T-helper 17 cell (primary cell): ENCODE data around the gene FAIM. TPM values are rescaled to one million over a fixed set of nuclear protein-coding genes. Genes with fewer than 3 reads are reported as not detected.
A peak's percentile ranks its signal among the peaks of the same experiment; 100 is the strongest.
"Not testable (repeated sequence)": the region's sequence is repeated elsewhere in the genome, so short reads cannot be mapped to it uniquely, and the experiment has no call there.

Source experiments
- ATAC-seq: fragments of 150-1000 bp; cut with Tn5 transposase; 2 replicates; pipeline ENCODE4 v1.10.0; 2021; ENCODE audit warnings: mild to moderate bottlenecking, moderate library complexity
- DNase-seq, 3 donors: peaks; one replicate each; pipeline versions ENCODE4 v3.0.0 to v3.0.0-alpha.2; 2020 to 2021
- H3K9me3 ChIP-seq: one replicate; pipeline ENCODE4 v1.7.0; 2013; ENCODE audit warnings: low read length, mild to moderate bottlenecking; ENCODE audit not compliant: control insufficient read depth, poor library complexity, severe bottlenecking
- H3K27ac Mint-ChIP-seq: one replicate; pipeline ENCODE4 v1.8.0; 2022; ENCODE audit warnings: mild to moderate bottlenecking, moderate library complexity, mixed read lengths
- H3K27me3 Mint-ChIP-seq: one replicate; pipeline ENCODE4 v1.8.0; 2022; ENCODE audit warnings: mixed read lengths
- H3K36me3 Mint-ChIP-seq: one replicate; pipeline ENCODE4 v1.8.0; 2022; ENCODE audit warnings: low read depth, mixed read lengths
- H3K4me1 Mint-ChIP-seq: one replicate; pipeline ENCODE4 v1.8.0; 2022; ENCODE audit warnings: mild to moderate bottlenecking, mixed read lengths
- H3K4me3 Mint-ChIP-seq: one replicate; pipeline ENCODE4 v1.8.0; 2022; ENCODE audit warnings: mild to moderate bottlenecking, moderate library complexity, mixed read lengths
- total RNA-seq, 4 donors: library from RNA in 2 of 4; stranded (reverse) in 2 of 4; gene quantifications; one replicate each; pipeline ENCODE4 v1.2.3 and lab custom pipeline; 2022 to 2026

The FAIM gene, protein sequence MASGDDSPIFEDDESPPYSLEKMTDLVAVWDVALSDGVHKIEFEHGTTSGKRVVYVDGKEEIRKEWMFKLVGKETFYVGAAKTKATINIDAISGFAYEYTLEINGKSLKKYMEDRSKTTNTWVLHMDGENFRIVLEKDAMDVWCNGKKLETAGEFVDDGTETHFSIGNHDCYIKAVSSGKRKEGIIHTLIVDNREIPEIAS
- 1 to 10 TPM; 2.1 to 2.2 TPM for total RNA-seq
- total RNA-seq (lab: John Stamatoyannopoulos, UW), result 2.1 to 3.6 reads per million in 2 donors

DNA sequence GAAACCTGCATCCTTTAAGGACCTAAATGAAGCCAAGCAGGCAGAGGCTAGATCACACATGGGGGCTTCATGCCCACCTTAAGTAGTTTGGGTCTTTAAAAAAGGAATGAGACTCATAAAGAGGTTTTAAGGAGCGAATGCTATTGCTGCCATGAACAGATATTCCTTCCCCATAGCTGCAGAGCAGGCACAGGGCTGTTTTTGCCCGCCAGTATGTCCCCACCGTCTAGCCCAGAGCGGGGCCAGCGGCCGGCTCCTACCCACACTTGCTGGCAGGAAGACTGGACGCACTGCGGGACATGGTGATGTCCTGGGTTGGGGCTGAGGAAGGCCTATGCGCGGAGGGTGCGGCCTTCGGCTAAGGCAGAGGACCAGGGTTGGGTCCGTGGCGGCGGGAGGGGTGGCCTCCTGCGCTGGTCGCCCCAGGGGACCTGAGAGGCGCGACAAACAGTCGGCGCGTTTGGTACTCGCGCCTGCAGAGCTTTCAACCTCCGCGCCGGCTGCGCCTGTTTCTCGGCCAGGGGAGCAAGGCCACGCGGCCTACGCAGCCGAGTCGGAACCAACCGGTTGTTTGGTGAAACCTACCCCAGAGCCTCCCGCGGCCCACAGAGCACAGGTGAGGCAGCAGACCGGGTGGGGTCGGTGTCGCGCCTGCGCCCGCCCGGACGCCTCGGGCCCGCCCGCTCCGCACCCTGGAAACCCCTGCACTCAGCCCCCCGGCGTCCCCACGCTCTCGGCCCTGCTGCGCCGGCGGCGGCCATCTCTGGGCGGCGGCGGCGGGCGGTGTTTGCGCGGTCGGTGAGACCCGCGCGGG is at the start of gene FAIM:
FAIM (plus strand) TSS at position 450 of the 814 bp plus-strand sequence. CDS start 10,956 bp downstream, outside the sequence.
- H3K36me3 Mint-ChIP-seq, result peaks cover 2% of the 10 kb centered on the region
- H3K4me3 Mint-ChIP-seq, result peak within 1 kb of the TSS; percentile 86
- no peaks in the 10 kb centered on the region for H3K27me3 Mint-ChIP-seq
- DNase-seq (peak; percentile 35 to 56 (median 48)), ATAC-seq (peak; percentile 82)
- H3K4me1 Mint-ChIP-seq, result peaks cover 11% of the 10 kb centered on the region
- no peaks in the 10 kb centered on the region for H3K9me3 ChIP-seq
- peak within 1 kb of the TSS; percentile 93 for H3K27ac Mint-ChIP-seq

DNA sequence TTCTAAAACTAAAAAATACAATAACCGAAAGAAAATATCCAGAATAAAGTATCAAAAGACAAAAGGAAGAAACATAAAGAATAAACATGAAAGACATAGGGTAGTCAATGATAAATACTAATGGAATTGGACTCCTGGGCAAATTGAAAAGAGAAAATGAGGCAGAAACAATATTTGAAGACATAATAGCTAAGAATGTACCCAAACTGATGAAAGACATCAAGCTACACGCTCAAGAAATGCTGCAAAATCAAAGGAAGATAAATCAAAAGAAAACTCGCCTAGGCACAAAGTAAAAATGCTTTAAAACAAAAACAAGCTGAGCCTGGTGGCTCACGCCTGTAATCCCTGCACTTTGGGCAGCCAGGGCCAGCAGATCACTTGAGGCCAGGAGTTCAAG is 49.4 kb upstream of the FAIM start:
- Mint-ChIP-seq H3K27me3 (no peaks in the 10 kb centered on the region), H3K36me3 (peaks cover 5% of the 10 kb centered on the region), H3K4me1 (no peaks in the 10 kb centered on the region), H3K27ac (no peak overlapping the region), H3K4me3 (no peak overlapping the region)
- ATAC-seq (no peak), DNase-seq (no peak)
- no peaks in the 10 kb centered on the region for H3K9me3 ChIP-seq

DNA sequence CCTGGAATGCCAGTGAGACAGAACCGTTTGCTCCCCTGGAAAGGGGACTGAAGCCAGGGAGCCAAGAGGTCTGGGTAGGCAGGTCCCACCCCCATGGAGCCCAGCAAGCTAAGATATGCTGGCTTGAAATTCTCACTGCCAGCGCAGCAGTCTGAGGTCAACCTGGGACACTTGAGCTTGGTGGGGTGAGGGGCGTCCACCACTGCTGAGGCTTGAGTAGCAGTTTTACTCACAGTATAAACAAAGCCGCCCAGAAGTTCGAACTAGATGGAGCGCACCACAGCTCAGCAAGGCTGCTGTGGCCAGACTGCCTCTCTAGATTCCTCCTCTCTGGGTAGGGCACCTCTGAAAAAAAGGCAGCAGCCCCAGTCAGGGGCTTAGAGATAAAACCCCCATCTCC is 48.1 kb upstream of the FAIM start:
- DNase-seq, result no peak
- no peaks in the 10 kb centered on the region for H3K9me3 ChIP-seq
- peaks cover 5% of the 10 kb centered on the region for H3K36me3 Mint-ChIP-seq
- H3K4me1 Mint-ChIP-seq, result no peaks in the 10 kb centered on the region
- no peak overlapping the region for H3K4me3 Mint-ChIP-seq
- H3K27ac Mint-ChIP-seq, result no peak overlapping the region
- H3K27me3 Mint-ChIP-seq, result no peaks in the 10 kb centered on the region
- no peak for ATAC-seq

DNA sequence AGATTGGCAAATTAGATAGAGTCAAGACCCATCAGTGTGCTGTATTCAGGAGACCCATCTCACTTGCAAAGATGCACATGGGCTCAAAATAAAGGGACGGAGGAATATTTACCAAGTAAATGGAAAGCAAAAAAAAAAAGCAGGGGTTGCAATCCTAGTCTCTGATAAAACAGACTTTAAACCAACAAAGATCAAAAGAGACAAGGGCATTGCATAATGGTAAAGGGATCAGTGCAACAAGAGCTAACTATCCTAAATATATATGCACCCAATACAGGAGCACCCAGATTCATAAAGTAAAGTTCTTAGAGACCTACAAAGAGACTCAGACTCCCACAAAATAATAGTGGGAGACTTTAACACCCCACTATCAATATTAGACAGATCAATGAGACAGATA is 45.7 kb upstream of the FAIM start:
- DNase-seq, H3K4me3 Mint-ChIP-seq, ATAC-seq, H3K36me3 Mint-ChIP-seq, H3K9me3 ChIP-seq, H3K27ac Mint-ChIP-seq, H3K4me1 Mint-ChIP-seq, H3K27me3 Mint-ChIP-seq: not testable (repeated sequence)

DNA sequence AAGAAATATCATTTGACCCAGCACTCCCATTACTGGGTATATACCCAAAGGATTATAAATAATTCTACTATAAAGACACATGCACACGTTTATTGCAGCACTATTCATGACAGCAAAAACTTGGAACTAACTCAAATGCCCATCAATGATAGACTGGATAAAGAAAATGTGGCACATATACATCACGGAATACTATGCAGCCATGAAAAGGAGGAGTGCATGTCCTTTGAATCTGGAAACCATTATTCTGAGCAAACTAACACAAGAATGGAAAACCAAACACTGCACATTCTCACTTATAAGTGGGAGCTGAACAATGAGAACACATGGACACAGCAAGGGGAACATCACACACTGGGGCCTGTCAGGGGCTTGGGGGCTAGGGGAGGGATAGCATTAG is 42.3 kb upstream of the FAIM start:
- not testable (repeated sequence) for H3K36me3 Mint-ChIP-seq, H3K27me3 Mint-ChIP-seq, H3K27ac Mint-ChIP-seq, DNase-seq, H3K4me1 Mint-ChIP-seq, ATAC-seq, H3K4me3 Mint-ChIP-seq, H3K9me3 ChIP-seq

DNA sequence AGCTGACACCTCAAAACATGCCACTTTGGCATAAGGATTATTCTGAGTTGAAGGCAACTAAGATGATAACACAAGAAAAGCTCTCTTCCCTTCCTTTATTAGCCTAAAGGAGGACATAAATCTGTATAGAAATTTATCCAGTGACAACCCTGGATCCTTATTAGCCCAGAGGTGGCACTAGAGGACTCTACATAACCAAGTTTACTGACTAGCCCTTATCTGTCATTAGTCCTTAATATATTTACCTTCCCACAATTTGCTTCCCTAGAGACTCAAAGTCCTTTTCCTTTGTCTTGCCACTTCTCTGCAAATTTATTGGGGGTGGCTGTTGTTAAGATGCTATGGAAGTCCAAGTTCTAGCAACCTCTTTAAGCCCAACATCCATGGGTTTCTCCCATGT is 41.2 kb upstream of the FAIM start:
- H3K9me3 ChIP-seq, result no peaks in the 10 kb centered on the region
- Mint-ChIP-seq H3K27ac (no peak overlapping the region), H3K4me3 (no peak overlapping the region), H3K4me1 (peaks cover 5% of the 10 kb centered on the region), H3K36me3 (peaks cover 6% of the 10 kb centered on the region), H3K27me3 (no peaks in the 10 kb centered on the region)
- DNase-seq, result no peak
- ATAC-seq, result no peak

DNA sequence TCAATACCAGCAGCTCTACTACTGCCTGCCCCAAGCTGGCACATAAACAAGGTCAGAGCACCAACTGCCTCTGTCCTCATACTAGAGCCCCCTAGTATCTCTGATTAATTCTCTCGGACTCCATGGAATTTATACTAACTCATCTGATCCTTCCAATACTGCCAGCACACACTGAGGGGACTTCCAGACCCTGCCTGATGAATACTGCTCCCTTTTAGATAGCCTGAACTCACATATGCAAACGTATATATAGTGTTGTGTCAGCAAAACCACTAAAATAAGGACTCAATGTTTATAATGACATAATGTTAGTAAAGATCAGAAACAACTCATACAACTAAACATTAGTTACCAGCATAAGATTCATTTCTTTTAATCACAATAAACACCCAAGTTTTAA is 39.5 kb upstream of the FAIM start:
- peaks cover 3% of the 10 kb centered on the region for H3K36me3 Mint-ChIP-seq
- H3K4me1 Mint-ChIP-seq, result peaks cover 5% of the 10 kb centered on the region
- H3K27ac Mint-ChIP-seq, result no peak overlapping the region
- no peaks in the 10 kb centered on the region for H3K9me3 ChIP-seq
- H3K4me3 Mint-ChIP-seq, result no peak overlapping the region
- no peaks in the 10 kb centered on the region for H3K27me3 Mint-ChIP-seq
- DNase-seq (no peak), ATAC-seq (no peak)

DNA sequence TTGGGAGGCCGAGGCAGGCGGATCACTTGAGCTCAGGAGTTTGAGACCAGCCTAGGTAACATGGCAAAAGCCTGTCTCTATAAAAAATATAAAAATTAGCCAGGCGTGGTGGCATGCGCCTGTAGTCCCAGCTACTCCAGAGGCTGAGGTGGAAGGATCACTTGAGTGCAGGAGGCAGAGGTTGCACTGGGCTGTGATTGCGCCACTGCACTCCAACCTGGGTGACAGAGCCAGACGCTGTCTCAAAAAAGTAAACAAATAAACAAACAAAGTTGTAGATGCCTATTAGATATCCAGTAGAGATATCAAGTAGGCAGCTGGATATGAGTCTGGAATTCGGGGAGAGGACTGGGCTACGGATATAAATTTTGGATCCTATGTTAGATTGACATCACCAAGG is 38.9 kb upstream of the FAIM start:
- not testable (repeated sequence) for H3K27me3 Mint-ChIP-seq, H3K4me1 Mint-ChIP-seq, DNase-seq, H3K4me3 Mint-ChIP-seq, ATAC-seq, H3K27ac Mint-ChIP-seq, H3K36me3 Mint-ChIP-seq, H3K9me3 ChIP-seq

DNA sequence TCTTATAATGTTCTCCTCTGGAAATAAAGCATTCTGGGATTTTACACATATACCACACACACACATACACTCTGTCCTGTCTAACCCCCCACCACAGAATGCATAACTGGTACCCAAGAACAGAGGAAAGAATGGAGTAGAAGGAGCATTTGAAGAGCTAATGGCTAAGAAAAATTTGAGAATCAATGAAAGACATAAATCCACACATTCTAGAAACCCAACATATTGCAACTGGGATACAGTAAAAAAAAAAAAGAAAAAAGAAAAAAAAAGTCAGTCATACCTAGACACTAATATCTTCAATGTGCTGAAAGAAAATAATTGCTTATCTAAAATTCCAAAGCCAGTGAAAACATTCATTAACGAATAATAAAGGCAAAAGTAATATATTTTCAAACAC is 35.4 kb upstream of the FAIM start:
- Mint-ChIP-seq H3K27me3 (no peaks in the 10 kb centered on the region), H3K4me1 (peaks cover 5% of the 10 kb centered on the region), H3K36me3 (peaks cover 3% of the 10 kb centered on the region), H3K27ac (no peak overlapping the region), H3K4me3 (no peak overlapping the region)
- H3K9me3 ChIP-seq, result no peaks in the 10 kb centered on the region
- DNase-seq (no peak), ATAC-seq (no peak)

DNA sequence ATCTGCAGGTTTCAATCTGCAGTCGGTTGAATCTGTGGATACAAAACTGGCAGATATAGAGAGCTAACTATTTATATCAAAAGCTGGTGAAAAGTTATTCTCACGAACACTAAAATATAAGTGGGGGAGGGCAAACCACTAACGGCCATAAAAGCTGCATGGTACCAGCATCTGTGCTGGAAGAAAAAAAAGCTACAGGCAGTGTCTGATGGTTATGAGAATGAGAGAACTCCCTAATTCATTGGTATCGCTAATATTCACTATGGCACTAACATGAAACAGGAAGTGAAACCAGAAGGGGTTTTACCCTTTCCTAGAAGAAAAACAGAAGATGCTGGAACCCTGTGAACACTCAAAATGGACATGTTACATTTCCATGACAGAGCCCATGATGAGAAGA is 30.4 kb upstream of the FAIM start:
- peak; percentile 32 for ATAC-seq
- H3K4me3 Mint-ChIP-seq, result peak overlapping the region; percentile 13
- H3K27me3 Mint-ChIP-seq, result no peaks in the 10 kb centered on the region
- peaks cover 4% of the 10 kb centered on the region for H3K36me3 Mint-ChIP-seq
- H3K4me1 Mint-ChIP-seq, result peaks cover 5% of the 10 kb centered on the region
- DNase-seq, result no peak
- H3K9me3 ChIP-seq, result no peaks in the 10 kb centered on the region
- H3K27ac Mint-ChIP-seq, result no peak overlapping the region

DNA sequence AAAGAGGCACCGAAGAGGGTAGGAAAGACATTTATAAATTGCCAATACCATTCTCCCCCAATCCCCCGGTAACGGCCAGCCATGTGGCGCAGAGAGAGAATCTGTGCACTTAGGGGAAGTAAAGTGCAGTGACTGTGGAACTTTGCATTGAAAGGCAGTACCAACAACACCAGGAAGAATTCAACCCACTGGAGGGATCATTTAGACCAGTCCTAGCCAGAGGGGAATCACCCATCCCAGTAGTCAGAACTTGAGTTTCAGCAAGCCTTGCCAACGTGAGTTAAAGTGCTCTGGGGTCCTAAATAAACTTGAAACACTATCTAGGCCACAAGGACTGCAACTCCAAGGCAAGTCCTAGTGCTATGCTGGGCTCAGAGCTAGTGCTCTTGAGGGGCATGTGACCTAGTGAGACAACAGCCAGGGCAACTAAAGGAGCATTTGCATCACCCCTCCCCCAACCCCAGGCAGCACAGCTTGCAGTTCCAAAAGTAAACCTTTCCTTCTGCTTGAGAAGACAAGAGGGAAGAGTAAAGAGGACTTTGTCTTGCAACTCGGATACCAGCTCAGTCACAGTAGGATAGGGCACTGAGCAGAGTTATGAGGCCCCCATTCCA is 29.5 kb upstream of the FAIM start:
- H3K9me3 ChIP-seq, result no peaks in the 10 kb centered on the region
- Mint-ChIP-seq H3K27me3 (no peaks in the 10 kb centered on the region), H3K4me3 (peak overlapping the region; percentile 13), H3K27ac (no peak overlapping the region), H3K36me3 (peaks cover 4% of the 10 kb centered on the region), H3K4me1 (peaks cover 13% of the 10 kb centered on the region)
- ATAC-seq (no peak), DNase-seq (no peak)

DNA sequence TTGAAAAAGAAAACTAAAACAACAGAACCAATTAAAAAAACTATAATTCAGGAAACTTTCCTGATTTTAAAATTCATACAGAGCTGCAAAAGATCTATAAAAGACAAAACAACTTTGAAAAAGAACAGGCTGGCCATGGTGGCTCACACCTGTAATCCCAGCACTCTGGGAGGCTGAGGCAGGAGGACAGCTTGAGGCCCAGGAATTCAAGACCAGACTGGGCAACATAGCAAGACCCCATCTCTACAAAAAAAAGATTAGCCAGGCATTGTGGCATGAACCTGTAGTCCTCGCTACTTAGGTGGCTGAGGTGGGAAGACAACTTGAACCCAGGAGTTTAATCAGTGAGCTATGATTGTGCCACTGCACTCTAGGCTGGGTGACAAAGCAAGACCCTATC is 21.2 kb upstream of the FAIM start:
- H3K4me3 Mint-ChIP-seq, result no peak overlapping the region
- no peak overlapping the region for H3K27ac Mint-ChIP-seq
- H3K9me3 ChIP-seq, result no peaks in the 10 kb centered on the region
- no peaks in the 10 kb centered on the region for H3K27me3 Mint-ChIP-seq
- peaks cover 11% of the 10 kb centered on the region for H3K4me1 Mint-ChIP-seq
- DNase-seq (no peak), ATAC-seq (no peak)
- peaks cover 5% of the 10 kb centered on the region for H3K36me3 Mint-ChIP-seq

DNA sequence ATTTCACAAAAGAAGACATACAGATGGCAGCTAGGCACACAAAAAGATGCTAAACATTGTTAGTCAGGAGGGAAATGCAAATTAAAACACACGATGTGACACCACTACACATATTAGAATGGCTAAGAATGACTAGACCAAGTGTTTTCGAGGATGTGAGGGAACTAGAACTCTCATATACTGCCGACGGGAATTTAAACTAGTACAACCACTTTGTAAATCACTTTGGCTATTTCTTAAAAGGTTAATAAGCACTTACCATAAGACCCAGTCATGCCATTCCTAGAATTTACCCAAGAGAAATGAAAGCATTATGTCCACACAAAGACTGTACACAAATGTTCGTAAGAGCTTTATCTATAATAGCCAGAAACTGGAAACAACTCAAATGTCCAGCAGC is 20.1 kb upstream of the FAIM start:
- no peak overlapping the region for H3K4me3 Mint-ChIP-seq
- H3K9me3 ChIP-seq, result no peaks in the 10 kb centered on the region
- H3K27ac Mint-ChIP-seq, result no peak overlapping the region
- DNase-seq (no peak), ATAC-seq (no peak)
- H3K4me1 Mint-ChIP-seq, result peaks cover 10% of the 10 kb centered on the region
- peaks cover 5% of the 10 kb centered on the region for H3K36me3 Mint-ChIP-seq
- H3K27me3 Mint-ChIP-seq, result no peaks in the 10 kb centered on the region
